ENCODE measurements around the gene ALK.

- no peak for TF ChIP-seq CTCF (IDR thresholded peaks at IDR 0.05)
- TF ChIP-seq POLR2A (IDR thresholded peaks at IDR 0.05) = no peak
Observed at GRCh38 chr2:29392774-29393173, 528.6 kb downstream of the ALK start.
